ENCODE measurements around the gene TRIM9. TPM values are rescaled to one million over a fixed set of nuclear protein-coding genes. Genes with fewer than 3 reads are reported as not detected.
A peak's percentile ranks its signal among the peaks of the same experiment; 100 is the strongest.

TRIM9 gene
- total and polyA plus RNA-seq, 2 donors (not counting 1 experiment from before 2014, with no cell fraction given): 0.10 to 0.50 TPM

DNA sequence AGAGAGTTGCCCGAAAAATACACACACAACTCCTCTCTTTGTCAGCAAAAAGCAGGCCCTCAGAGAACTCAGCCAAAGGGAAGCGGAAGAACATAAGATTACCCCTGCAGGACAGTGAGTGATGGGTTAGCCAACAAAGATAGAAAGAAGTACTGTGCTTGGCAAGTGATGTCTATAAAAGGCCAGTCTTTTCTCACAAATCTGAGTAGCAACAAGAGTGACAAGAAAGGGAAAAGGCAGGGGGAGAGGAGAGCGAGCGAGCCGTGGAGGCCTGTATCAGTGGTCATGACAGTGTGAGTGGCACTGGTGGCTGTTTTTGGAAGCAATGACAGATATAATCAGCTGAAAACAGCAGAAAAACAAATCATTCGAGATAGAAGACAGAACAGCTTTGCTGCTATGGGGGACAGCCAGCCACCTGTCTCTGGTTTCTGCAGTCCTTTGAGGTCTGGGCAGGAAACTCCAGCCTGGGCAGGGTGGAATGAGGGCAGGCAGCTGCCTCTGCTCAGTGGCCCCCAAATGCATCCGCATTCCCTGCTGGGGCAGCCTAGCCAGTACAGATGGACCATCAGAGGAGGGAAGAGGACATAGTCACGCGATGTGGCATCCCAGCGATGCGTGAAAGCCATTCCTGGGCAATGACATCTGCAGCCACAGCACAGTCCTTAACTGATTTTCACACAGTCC, 74.7 kb downstream of the TRIM9 start:
- H3K9me3 ChIP-seq (ENCODE audit: control insufficient read depth, insufficient read depth, low read depth, low read length): no peaks in the 10 kb centered on the region
- H3K4me3 ChIP-seq (replicated peaks in 1 of 4; ENCODE audit: control extremely low read depth in 1 of 4, insufficient read depth in 1 of 4, low read depth in 3 of 4, low read length in 4 of 4): no peak overlapping the region
- TF ChIP-seq EZH2 (IDR thresholded peaks at IDR 0.05; ENCODE audit: low read length, missing control alignments): no peak
- no peak for TF ChIP-seq CTCF (conservative IDR thresholded peaks at IDR 0.05 in 1 of 2, IDR thresholded peaks at IDR 0.05 in 1 of 2; ENCODE audit: low read depth in 1 of 2, low read length in 2 of 2)
- DNase-seq (ENCODE audit: low read depth in 2 of 2): peak in 1 of 2 donors; percentile 81
- no peak overlapping the region for H3K27ac ChIP-seq (ENCODE audit: insufficient read depth, low read length)
- H3K79me2 ChIP-seq (ENCODE audit: control insufficient read depth, insufficient read depth, low read length): no peaks in the 10 kb centered on the region
- H4K20me1 ChIP-seq (ENCODE audit: control insufficient read depth, extremely low read depth, insufficient read depth, low read length): no peaks in the 10 kb centered on the region
- no peaks in the 10 kb centered on the region for H3K36me3 ChIP-seq (ENCODE audit: control insufficient read depth, insufficient read depth, low read length)
- H3K27me3 ChIP-seq (ENCODE audit: control insufficient read depth, insufficient read depth, low read length): no peaks in the 10 kb centered on the region
- H2AFZ ChIP-seq (ENCODE audit: low read length): no peak overlapping the region
- H3K4me2 ChIP-seq (ENCODE audit: extremely low read depth, insufficient read depth, low read length): no peak overlapping the region
- H3K4me1 ChIP-seq (ENCODE audit: control insufficient read depth, extremely low read depth, insufficient read depth, low read length): no peaks in the 10 kb centered on the region
- H3K9ac ChIP-seq (ENCODE audit: insufficient read depth, low read length): no peak overlapping the region

DNA sequence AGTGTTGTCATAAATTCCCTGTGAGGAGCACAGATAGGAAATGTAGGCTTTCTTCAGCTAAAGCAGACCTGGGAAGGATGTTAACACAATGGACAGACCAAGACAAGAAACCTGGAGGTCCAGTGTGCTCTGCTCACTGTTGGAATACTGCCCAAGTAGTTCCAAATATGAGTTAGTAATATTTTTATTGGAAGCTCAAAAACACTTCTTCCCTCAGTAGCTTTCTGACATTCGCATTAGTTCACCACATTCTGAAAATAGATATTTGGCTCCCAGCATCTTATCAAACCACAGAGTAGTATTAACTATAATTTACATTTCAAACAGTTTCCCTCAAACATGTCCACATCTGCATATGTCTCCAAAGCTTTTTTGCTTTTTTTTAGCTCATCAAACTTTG, 75.8 kb downstream of the TRIM9 start:
- peak; percentile 17 to 62 for DNase-seq (ENCODE audit: low read depth in 2 of 2)
- H2AFZ ChIP-seq (ENCODE audit: low read length): no peak overlapping the region

DNA sequence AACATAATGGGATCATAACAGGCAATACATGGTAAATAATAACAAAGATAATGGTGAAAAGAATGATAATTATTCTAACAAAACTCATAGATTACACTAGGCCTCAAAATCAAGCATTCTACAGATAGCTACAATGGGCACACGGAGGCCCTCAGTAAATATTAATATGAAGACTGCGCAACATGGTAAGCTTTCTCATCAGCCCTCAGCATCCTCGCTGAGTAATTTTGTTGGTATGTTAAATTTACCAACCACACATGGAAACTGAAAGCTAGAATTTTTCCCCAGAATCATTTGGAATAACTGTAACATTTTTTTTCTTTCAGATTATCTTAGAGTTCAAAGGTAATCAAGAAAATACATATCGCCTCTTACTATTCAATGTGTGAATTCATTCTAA, 76.4 kb downstream of the TRIM9 start:
- Histone ChIP-seq H3K79me2 (ENCODE audit: control insufficient read depth, insufficient read depth, low read length) (no peaks in the 10 kb centered on the region), H3K27ac (ENCODE audit: insufficient read depth, low read length) (no peak overlapping the region), H3K4me2 (ENCODE audit: extremely low read depth, insufficient read depth, low read length) (no peak overlapping the region), H3K4me3 (replicated peaks in 1 of 4; ENCODE audit: control extremely low read depth in 1 of 4, insufficient read depth in 1 of 4, low read depth in 3 of 4, low read length in 4 of 4) (no peak overlapping the region), H3K9ac (ENCODE audit: insufficient read depth, low read length) (no peak overlapping the region), H3K4me1 (ENCODE audit: control insufficient read depth, extremely low read depth, insufficient read depth, low read length) (peaks cover 2% of the 10 kb centered on the region), H2AFZ (ENCODE audit: low read length) (no peak overlapping the region), H4K20me1 (ENCODE audit: control insufficient read depth, extremely low read depth, insufficient read depth, low read length) (no peaks in the 10 kb centered on the region), H3K9me3 (ENCODE audit: control insufficient read depth, insufficient read depth, low read depth, low read length) (no peaks in the 10 kb centered on the region), H3K36me3 (ENCODE audit: control insufficient read depth, insufficient read depth, low read length) (no peaks in the 10 kb centered on the region), H3K27me3 (ENCODE audit: control insufficient read depth, insufficient read depth, low read length) (no peaks in the 10 kb centered on the region)
- TF ChIP-seq CTCF (conservative IDR thresholded peaks at IDR 0.05 in 1 of 2, IDR thresholded peaks at IDR 0.05 in 1 of 2; ENCODE audit: low read depth in 1 of 2, low read length in 2 of 2) (no peak), EZH2 (IDR thresholded peaks at IDR 0.05; ENCODE audit: low read length, missing control alignments) (no peak)
- peak; percentile 60 to 66 for DNase-seq (ENCODE audit: low read depth in 2 of 2)

More for the DNA sequence above, 75.8 kb downstream of the TRIM9 start:
- Histone ChIP-seq H3K9me3 (ENCODE audit: control insufficient read depth, insufficient read depth, low read depth, low read length) (no peaks in the 10 kb centered on the region), H3K4me1 (ENCODE audit: control insufficient read depth, extremely low read depth, insufficient read depth, low read length) (no peaks in the 10 kb centered on the region), H3K4me2 (ENCODE audit: extremely low read depth, insufficient read depth, low read length) (no peak overlapping the region), H3K4me3 (replicated peaks in 1 of 4; ENCODE audit: control extremely low read depth in 1 of 4, insufficient read depth in 1 of 4, low read depth in 3 of 4, low read length in 4 of 4) (no peak overlapping the region), H3K27me3 (ENCODE audit: control insufficient read depth, insufficient read depth, low read length) (no peaks in the 10 kb centered on the region), H3K9ac (ENCODE audit: insufficient read depth, low read length) (no peak overlapping the region), H3K27ac (ENCODE audit: insufficient read depth, low read length) (no peak overlapping the region), H4K20me1 (ENCODE audit: control insufficient read depth, extremely low read depth, insufficient read depth, low read length) (no peaks in the 10 kb centered on the region), H3K79me2 (ENCODE audit: control insufficient read depth, insufficient read depth, low read length) (no peaks in the 10 kb centered on the region), H3K36me3 (ENCODE audit: control insufficient read depth, insufficient read depth, low read length) (no peaks in the 10 kb centered on the region)
- TF ChIP-seq CTCF (conservative IDR thresholded peaks at IDR 0.05 in 1 of 2, IDR thresholded peaks at IDR 0.05 in 1 of 2; ENCODE audit: low read depth in 1 of 2, low read length in 2 of 2) (no peak), EZH2 (IDR thresholded peaks at IDR 0.05; ENCODE audit: low read length, missing control alignments) (no peak)
